ENCODE results near the gene NCR3LG1.

- TF ChIP-seq GATA2 (IDR thresholded peaks at IDR 0.05; ENCODE audit: low read depth, low read length) = no peak
- no peak for TF ChIP-seq GATA3 (IDR thresholded peaks at IDR 0.05; ENCODE audit: low read depth, low read length)
Observed at GRCh38 chr11:17415523-17416104, 64.0 kb downstream of the NCR3LG1 start.

Data from SH-SY5Y (cell line).